Testis (tissue), 3 donors: ENCODE data around the gene PBXIP1. TPM values are rescaled to one million over a fixed set of nuclear protein-coding genes. Genes with fewer than 3 reads are reported as not detected.

Experiments
- DNase-seq: peaks from one replicate; pipeline ENCODE4 v3.0.0-alpha.2; 2019
- H3K27ac ChIP-seq, 2 donors: fragments of 200-600 bp; sonication (generic); one replicate each; pipeline ENCODE4 v1.5.1; 2019
- H3K27me3 ChIP-seq: fragments of 200-600 bp; sonication (generic); one replicate; pipeline ENCODE4 v1.5.1; 2019
- H3K36me3 ChIP-seq: fragments of 200-600 bp; sonication (generic); one replicate; pipeline ENCODE4 v1.5.1; 2017; ENCODE audit warnings: low read depth; ENCODE audit errors: missing control alignments
- H3K4me1 ChIP-seq: fragments of 200-600 bp; sonication (generic); one replicate; pipeline ENCODE4 v1.5.1; 2019
- H3K4me3 ChIP-seq, 2 donors: fragments of 200-600 bp; sonication (generic); one replicate each; pipeline ENCODE4 v1.5.1; 2017 to 2019
- H3K9me3 ChIP-seq: fragments of 200-600 bp; sonication (generic); one replicate; pipeline ENCODE4 v1.5.1; 2017
- POLR2A ChIP-seq: fragments of 450-650 bp; IDR thresholded peaks from one replicate; pipeline ENCODE4 v1.6.1; 2017; ENCODE audit warnings: antibody characterized with exemption, mild to moderate bottlenecking, moderate library complexity
- WGBS, 2 donors: methylation state at CpG; one replicate each; pipeline ENCODE4 v1.1.5; 2018; 5-methylcytosine and 5-hydroxymethylcytosine counted together
- intact Hi-C: fragments of 100-400 bp; cut with DNase I; formaldehyde crosslinking; loops from one replicate; pipeline ENCODE4 v1.15.1; 2023; ENCODE audit warnings: low total_unique reads
- polyA plus RNA-seq: library from polyadenylated mRNA; stranded (reverse); fragments of 350-450 nt; fragmentation: Illumina TruSeq; extraction: RNeasy Lipid Tissue Mini Kit (QIAGEN cat#74804); gene quantifications from one replicate; pipeline ENCODE4 v1.2.3, GENCODE V29; 2014; ENCODE audit warnings: low read depth, low replicate concordance; ENCODE audit not compliant: insufficient read depth
- total RNA-seq, 2 donors: library from RNA; depleted of rRNA; stranded (reverse); fragments of >200 nt; gene quantifications; one replicate each; pipeline ENCODE4 v1.2.3, GENCODE V29; 2016
- TF ChIP-seq, protein P1 (sequence below), 3 experiments: fragments of 450-650 bp in 2 of 3; fragments of 200-600 bp in 1 of 3; sonication (generic) in 1 of 3; IDR thresholded peaks; one replicate each; pipeline ENCODE4 v1.5.1; 2016 to 2019; ENCODE audit warnings: antibody characterized with exemption in 3 of 3, mild to moderate bottlenecking in 2 of 3, moderate library complexity in 1 of 3

PBXIP1 gene
- total and polyA plus RNA-seq, 3 donors from 2014 or later: 84.1 to 111 (median 87.1) TPM

DNA sequence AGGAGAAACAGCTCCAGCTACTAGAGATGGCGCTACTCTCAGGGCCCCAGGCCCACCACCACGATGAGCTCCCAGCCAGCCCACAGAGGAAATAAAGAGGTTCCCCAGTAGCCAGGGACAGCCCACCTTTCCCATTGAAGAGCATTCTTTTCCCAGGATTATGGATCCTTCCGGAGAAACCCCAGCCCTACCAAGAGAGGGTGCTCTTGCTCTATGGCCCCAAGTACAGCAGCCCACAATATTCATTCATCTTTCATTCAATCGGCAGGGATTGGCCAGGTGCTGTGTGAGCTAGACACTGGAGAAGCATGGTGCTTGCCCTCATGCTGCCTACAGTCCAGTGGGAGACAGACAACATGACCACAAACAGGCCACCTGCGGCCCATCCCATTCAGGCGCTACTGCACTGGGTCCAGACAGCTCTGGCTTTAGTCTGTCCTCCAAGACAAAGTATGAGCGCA, 49.2 kb downstream of the PBXIP1 start:
- Histone ChIP-seq H3K36me3 (no peaks in the 10 kb centered on the region), H3K27ac (no peak overlapping the region), H3K4me3 (no peak overlapping the region), H3K9me3 (no peaks in the 10 kb centered on the region), H3K27me3 (no peaks in the 10 kb centered on the region), H3K4me1 (no peaks in the 10 kb centered on the region)
- no peak for DNase-seq
- intact Hi-C loops: no loop called here
- WGBS, 2 donors: 83 to 87% methylated on average over 5 to 7 of the region's 7 CpGs
- TF ChIP-seq, protein P1, sequence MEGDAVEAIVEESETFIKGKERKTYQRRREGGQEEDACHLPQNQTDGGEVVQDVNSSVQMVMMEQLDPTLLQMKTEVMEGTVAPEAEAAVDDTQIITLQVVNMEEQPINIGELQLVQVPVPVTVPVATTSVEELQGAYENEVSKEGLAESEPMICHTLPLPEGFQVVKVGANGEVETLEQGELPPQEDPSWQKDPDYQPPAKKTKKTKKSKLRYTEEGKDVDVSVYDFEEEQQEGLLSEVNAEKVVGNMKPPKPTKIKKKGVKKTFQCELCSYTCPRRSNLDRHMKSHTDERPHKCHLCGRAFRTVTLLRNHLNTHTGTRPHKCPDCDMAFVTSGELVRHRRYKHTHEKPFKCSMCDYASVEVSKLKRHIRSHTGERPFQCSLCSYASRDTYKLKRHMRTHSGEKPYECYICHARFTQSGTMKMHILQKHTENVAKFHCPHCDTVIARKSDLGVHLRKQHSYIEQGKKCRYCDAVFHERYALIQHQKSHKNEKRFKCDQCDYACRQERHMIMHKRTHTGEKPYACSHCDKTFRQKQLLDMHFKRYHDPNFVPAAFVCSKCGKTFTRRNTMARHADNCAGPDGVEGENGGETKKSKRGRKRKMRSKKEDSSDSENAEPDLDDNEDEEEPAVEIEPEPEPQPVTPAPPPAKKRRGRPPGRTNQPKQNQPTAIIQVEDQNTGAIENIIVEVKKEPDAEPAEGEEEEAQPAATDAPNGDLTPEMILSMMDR (IDR thresholded peaks at IDR 0.05): no peak
- TF ChIP-seq POLR2A: no peak

DNA sequence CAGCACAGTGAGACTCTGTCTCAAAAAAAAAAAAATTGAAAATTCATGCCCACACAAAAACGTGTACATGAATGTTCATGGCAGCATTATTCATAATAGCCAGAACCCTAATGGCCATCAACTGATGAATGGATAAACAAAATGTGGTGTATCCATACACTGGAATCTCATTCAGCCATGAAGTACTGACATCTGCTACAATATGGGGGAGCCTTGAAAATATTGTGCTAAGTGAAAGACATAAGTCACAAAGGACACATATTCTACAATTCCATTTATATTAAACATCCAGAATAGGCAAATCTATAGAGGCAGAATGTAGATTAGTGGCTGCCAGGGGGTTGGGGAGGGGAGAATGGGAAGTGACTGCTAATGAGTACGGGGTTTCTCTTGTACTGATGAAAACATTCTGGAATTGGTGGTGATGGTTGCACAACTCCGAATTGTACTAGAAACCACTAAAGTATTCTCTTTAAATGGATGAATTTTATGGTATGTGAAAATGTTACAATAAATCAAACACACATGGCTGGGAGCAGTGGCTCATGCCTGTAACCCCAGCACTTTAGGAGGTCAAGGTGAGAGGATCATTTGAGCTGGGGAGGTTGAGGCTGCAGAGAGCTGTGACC, 52.8 kb downstream of the PBXIP1 start:
- no peak for DNase-seq
- intact Hi-C loops: no loop called here
- no peak overlapping the region for H3K4me3 ChIP-seq
- 72 to 83% methylated on average over 3 of the region's 3 CpGs for WGBS, 2 donors
- no peaks in the 10 kb centered on the region for H3K27me3 ChIP-seq
- no peak overlapping the region for H3K27ac ChIP-seq
- no peaks in the 10 kb centered on the region for H3K4me1 ChIP-seq
- TF ChIP-seq, protein P1 (IDR thresholded peaks at IDR 0.05): no peak
- no peak for TF ChIP-seq POLR2A
- no peaks in the 10 kb centered on the region for H3K9me3 ChIP-seq
- H3K36me3 ChIP-seq: no peaks in the 10 kb centered on the region

DNA sequence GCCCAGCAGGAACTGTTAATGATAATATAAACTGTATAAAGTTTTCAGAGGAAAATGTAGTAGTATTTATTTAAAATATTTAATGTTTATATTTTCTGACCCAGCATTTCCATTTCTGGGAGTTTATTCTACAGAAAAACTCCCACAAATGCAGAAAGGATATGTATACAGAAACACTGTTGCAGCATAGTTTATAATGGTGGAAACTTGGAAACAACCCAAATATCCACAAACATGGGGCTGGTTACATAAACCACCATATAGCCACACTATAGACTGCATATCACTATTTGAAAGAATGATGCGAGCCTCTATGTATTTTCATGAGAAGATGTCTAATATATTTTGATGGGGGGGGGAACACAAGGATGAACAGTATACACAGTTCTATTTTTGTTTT, 54.3 kb downstream of the PBXIP1 start:
- H3K27me3 ChIP-seq: no peaks in the 10 kb centered on the region
- H3K27ac ChIP-seq: no peak overlapping the region
- 69 to 93% methylated on average over 1 of the region's 1 CpG for WGBS, 2 donors
- H3K36me3 ChIP-seq: no peaks in the 10 kb centered on the region
- intact Hi-C loops: no loop called here
- no peaks in the 10 kb centered on the region for H3K4me1 ChIP-seq
- no peak overlapping the region for H3K4me3 ChIP-seq
- no peaks in the 10 kb centered on the region for H3K9me3 ChIP-seq
- no peak for DNase-seq
- TF ChIP-seq POLR2A: no peak
- TF ChIP-seq, protein P1 (IDR thresholded peaks at IDR 0.05): no peak

DNA sequence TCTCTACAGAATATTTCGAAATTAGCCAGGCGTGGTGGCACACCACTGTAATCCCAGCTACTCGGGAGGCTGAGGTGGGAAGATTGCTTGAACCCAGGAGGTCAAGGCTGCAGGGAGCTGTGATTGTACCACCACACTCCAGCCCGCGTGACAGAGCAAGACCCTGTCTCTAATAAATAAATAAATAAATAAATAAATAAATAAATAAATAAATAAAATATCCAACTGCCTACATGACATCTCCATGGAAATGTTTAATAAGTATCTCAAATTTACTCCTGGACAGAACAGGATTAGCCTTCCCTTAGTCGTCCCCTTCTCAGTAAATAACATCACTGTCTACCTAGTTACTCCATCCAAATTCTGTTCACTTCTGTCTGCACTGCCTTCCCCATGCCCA, 56.9 kb downstream of the PBXIP1 start:
- H3K4me3 ChIP-seq: no peak overlapping the region
- DNase-seq: no peak
- no peaks in the 10 kb centered on the region for H3K9me3 ChIP-seq
- intact Hi-C loops: no loop called here
- H3K27ac ChIP-seq: no peak overlapping the region
- H3K27me3 ChIP-seq: no peaks in the 10 kb centered on the region
- H3K36me3 ChIP-seq: no peaks in the 10 kb centered on the region
- no peak for TF ChIP-seq POLR2A
- TF ChIP-seq, protein P1 (IDR thresholded peaks at IDR 0.05): no peak
- 89 to 94% methylated on average over 6 of the region's 6 CpGs for WGBS, 2 donors
- no peaks in the 10 kb centered on the region for H3K4me1 ChIP-seq

DNA sequence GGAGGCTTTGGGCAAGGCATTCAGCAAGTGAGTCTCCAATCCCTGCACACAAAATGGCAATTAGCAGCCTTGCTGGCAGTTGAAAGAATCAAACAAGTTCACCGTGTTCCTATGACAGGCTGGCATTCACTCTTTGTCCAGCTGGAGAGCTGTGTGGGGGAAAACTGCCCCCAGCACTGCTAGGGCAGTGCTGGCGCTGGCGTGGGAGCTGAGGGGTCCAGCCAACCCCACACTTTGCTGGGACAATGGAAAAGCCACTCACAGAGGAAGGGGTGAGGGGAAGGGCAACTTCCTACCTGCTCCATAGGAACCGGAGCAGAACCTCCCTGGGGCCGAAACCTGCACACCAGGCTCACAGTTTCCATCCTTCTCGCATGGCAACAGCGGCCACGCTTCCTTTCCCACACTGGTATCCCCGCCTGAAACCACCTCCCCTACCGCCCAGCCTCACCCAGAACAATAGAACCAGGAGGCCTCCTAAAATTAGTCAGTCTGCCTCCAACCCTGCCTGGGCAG, 59.1 kb downstream of the PBXIP1 start:
- Histone ChIP-seq H3K4me3 (no peak overlapping the region), H3K4me1 (no peaks in the 10 kb centered on the region), H3K36me3 (no peaks in the 10 kb centered on the region), H3K9me3 (no peaks in the 10 kb centered on the region), H3K27me3 (no peaks in the 10 kb centered on the region), H3K27ac (no peak overlapping the region)
- WGBS, 2 donors: 74 to 77% methylated on average over 10 of the region's 10 CpGs
- intact Hi-C loops: no loop called here
- no peak for DNase-seq
- no peak for TF ChIP-seq POLR2A
- TF ChIP-seq, protein P1 (IDR thresholded peaks at IDR 0.05): no peak
